NCI-H2227 (cell line): ENCODE data around the gene SRGAP3.

Source experiments
- DNase-seq: peaks from one replicate; lab custom pipeline; 2025; ENCODE audit not compliant: unreplicated experiment; lab: John Stamatoyannopoulos, UW

Gene SRGAP3

GRCh38 chr3:9254764-9255163, 5.3 kb upstream of the SRGAP3 start:
- DNase-seq = no peak

DNA sequence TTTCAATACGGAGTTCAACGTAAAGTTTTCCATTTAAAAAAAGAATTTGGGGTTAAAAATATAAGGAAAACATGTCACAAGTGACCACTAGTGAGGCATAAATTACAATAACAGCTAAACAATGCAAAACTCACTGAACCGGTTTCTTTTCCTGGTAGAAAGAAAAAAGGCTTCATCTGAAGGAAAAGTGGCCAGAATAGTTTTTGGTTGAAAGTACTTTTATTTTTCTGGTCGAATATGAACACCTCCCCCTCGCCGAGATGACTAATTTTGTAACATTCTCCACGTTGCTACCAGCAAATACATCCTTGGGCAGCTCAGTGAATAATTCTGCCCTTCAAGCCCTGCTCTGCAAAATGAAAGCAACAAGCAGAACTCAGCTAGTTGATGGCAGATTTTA, 3.9 kb upstream of the SRGAP3 start:
- no peak for DNase-seq

GRCh38 chr3:9251055-9251786, 1.8 kb upstream of the SRGAP3 start:
- DNase-seq = no peak

GRCh38 chr3:9250236-9250635, 790 bp upstream of the SRGAP3 start:
- DNase-seq = no peak

DNA sequence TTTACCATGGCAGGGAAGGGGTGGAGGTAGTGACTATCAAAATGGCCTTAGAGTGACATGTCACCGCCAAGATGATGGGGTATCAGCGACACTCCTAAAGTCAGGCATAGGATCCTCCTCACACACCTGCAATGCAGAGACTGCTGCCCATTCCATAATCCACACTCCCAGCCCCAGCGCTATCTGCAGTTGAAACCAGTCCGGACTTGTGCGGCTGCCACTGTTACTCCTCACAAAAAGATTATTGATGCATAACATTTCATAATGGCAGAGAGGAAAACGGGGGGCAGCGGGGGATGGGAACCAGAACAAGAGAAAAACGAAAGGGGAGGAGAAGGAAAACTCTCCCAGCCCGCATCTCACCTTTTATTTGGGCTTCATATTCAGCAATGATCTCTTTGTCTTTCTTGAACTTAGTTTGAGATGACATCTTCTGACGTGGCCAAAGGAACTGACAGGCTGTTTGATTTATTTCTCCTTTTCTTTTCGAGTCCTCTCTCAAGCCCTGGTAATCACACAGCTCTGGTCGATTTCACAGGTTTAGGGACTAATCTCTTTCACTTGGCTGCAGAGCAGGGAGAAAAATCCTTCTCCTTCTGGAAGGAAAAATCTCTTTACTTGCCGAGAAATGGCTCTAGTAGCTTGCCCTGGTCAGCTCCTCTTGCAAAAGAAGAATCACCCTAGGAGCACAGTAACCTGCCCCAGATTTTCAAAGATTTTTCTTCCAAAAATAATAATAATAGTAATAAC, 749 bp downstream of the SRGAP3 start:
- peak; percentile 41 for DNase-seq

DNA sequence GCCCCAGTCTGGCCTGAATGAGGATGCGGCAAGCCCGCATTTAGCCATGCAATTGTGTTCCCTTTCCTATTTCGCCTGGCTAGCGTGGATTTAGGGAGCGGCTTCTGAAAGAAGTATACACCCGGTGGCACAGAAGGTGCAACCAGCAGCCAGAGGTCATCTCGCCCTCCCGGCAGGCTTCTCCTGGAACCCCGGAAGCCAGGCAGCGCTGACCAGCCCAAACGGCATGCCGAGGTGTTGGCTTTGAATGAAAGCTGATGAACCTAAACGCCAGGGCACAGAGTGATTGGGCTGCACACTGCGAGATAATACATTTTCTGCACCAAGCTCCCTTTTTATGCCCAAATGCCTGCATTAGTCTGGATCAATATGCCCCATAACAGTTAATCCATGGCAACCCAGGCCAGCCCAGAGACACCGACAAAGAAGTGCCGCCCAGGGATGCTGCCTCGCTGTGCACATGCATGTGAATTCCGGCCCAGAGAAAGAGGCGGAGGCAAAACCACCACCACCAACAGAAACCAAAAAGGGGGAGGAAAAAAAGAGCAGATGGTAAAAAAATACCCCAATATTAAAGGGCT, 1.4 kb downstream of the SRGAP3 start:
- peak; percentile 18 for DNase-seq

- DNase-seq = no peak
Observed at GRCh38 chr3:9247361-9247940, 2.0 kb downstream of the SRGAP3 start.

DNA sequence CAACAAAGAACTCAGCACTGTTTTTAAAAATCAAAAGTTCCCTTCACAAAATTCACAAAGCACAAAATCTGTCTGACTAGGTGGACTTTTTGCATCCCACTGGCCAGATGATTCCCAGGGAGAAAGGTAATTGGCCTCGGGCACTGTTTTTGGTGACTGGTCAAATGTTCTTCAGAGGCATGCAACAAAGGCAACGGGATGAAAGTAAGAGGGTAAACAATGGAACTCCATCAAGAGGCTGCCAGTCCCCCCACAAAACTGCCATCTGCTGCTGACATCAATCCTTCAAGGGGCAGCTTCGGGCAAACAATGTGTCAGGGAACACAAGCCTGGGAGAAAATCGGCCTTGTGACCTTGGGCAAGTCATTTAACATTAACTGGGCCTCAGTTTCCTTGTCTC, 3.3 kb downstream of the SRGAP3 start:
- no peak for DNase-seq

DNA sequence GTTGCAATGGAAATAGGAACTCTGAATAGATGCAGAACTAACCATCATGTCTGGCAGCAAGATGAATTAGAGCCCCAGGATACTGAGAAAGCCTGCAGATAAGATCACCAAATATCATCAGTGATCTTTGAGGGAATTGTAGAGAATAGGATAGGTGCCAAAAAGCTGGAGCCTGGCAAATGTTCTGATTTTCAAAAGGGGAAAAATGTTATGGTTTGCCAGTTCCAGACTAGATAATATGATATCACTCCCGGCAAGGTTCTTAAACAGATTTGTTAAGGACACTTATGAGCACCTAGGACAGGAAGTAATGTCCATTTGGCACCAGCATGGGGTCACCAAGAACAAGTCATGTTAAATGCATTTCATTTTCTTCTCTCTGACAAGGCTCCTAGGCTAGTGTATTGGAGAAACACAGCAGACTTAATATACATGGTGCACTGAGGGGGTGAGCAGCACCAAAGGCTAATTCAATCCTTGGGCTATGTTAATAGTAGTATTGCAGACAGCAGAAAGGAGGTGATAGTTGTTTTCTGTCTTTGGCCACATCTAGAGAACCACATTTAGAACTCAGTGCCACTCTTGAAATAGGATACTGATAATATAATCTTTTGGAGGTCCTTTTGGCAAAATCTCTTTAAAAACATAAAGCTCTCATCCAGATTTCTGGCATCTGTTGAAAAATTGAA, 4.8 kb downstream of the SRGAP3 start:
- DNase-seq = no peak

- DNase-seq = no peak
Observed at GRCh38 chr3:9241956-9242355, 7.5 kb downstream of the SRGAP3 start.

DNA sequence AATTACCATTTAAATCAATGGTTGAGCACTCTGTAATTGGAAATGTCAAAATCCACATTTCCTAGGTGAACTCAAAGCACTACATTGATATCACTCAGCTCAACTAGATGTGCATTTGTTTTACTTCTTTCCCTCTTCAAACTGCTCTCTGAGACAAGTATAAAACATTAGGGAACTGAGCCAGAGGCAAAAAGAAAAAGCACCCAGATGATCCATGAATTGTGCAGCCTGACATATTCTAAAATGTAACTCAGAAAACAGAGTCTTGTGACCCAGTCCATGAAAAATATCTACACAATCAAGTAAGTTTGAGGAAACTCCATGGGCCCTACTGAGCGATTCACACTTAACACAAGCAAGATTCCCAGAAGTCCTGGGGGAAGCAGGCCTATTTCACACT, 9.8 kb downstream of the SRGAP3 start:
- no peak for DNase-seq

DNA sequence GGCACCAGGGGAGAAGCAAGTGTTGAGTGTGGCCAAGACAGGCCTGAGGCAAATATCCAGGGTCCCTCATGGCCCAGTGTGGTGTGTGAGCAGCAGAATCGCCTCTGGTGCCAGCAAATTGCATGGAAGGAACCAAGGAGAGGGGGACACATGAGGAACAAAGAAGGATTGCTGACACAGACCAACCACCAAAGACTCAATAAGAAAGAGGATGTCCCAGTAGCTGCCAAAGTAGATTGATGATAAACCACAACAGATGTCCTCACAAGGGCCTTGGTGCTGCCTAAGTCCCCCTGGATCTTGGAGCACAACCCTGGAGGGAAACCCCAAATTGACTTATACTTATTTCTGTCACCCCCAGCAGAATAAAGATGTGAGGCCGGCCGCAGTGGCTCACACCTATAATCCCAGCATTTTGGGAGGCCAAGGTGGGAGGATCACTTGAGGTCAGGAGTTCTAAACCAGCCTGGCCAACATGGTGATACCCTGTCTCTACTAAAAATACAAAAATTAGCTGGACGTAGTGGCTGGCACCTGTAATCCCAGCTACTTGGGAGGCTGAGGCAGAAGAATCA, 10.6 kb downstream of the SRGAP3 start:
- no peak for DNase-seq

DNA sequence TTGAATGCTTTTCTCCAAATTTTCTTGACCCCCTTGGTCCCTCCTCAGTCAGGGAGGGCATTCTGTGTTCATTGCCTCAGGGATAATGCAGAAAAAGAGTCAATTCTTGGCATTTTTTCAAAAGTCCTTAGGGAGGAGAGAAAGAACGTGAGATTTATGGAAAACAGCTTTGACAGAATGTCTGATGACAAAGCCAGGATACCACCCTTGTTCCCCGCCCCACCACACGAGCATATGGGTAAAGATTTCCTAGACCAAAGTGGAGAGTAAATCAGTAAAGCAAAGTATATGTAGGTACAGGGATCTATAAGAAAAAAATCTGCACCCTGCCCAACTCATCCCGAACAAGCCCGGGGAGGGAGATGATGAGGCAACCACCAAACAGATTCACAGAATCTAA, 11.2 kb downstream of the SRGAP3 start:
- no peak for DNase-seq

DNA sequence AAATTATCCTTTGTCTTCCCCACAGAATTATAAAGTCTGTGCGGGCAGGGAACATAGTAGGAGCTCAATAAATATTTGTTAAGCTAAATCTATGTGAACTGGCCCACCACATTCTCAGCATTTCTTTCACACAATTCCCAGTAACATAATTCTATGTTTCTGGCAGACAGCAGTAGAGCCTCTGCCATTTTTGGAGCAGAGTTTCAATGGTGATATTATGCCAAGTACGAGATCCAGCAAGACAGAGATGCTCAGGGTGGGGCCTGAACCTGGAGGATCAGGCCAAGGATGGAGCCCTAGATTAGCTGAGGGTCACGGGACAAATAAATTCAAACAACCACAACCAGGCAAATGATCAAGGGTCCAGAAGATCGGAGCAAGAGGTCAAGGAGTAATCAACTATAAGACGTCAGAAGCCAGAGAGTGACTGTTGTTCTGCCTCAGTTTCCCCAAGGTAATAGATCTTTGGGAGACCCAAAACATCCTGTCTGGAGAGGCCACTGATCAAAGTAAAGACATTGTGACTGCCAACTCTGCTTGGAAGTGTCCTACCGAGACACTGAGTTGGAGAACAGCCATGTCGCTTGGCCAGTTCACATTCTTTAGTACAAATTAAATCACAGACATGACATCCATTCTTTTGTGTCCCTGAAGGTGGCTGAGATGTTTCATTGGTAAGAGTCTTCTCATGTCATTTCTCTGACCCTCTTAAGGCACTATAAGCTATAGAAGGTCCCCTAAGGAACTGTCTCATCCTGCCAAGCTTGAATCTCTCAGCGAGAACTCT, 15.4 kb downstream of the SRGAP3 start:
- DNase-seq = no peak

GRCh38 chr3:9233101-9233500, 16.3 kb downstream of the SRGAP3 start:
- no peak for DNase-seq

DNA sequence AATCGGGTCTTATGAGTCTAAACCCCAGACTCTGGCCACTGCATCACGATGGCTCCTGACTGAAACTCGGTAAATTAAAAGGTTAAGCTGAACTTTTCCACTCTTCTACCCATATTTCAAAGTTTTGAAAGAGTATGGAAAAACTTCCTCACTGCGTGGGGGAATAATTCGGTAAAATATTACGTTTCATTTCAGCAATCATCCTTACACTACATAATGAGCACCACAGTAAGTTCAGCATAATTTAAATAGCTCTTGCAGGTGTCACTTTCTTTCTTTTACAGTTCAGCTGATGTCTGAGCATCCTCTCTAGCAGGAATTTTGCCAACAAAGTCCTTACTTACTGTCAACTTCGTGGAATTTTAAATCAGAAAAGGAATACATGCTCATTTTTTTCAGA, 17.5 kb downstream of the SRGAP3 start:
- DNase-seq = no peak

DNA sequence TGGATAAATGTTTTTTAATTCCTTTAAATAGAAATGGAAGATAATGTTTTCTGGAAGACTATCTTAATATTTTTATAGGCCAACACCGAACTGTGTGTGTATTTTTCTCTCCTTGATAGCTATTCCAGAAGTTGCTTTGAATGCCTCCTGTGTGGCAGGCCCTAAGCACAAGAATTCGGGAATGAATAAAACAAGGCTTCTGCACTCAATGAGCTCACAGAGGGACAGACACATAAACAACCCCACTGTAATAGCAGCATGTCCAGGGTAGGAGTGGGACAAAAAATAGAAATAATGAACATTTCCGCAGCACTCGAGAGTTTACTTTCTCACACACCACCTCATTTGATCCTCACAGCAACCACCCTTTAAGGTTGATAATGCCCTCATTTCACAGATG, 18.0 kb downstream of the SRGAP3 start:
- no peak for DNase-seq

GRCh38 chr3:9231006-9231405, 18.4 kb downstream of the SRGAP3 start:
- DNase-seq = no peak

GRCh38 chr3:9230596-9230995, 18.9 kb downstream of the SRGAP3 start:
- no peak for DNase-seq

- no peak for DNase-seq
Observed at GRCh38 chr3:9229879-9230278, 19.6 kb downstream of the SRGAP3 start.
